Muscle of leg (tissue), 11 donors: ENCODE results near the gene MVK. TPM values are rescaled to one million over a fixed set of nuclear protein-coding genes. Genes with fewer than 3 reads are reported as not detected.

ENCODE experiments used
- DNase-seq: peaks from one replicate; pipeline ENCODE4 v3.0.0; 2013
- H3K27ac ChIP-seq: one replicate; pipeline ENCODE4 v1.5.1; 2013; ENCODE audit warnings: mild to moderate bottlenecking, low read length, control low read depth
- H3K27me3 ChIP-seq: one replicate; pipeline ENCODE4 v1.6.1; 2013; ENCODE audit warnings: low read length; ENCODE audit not compliant: control insufficient read depth, insufficient read depth
- H3K36me3 ChIP-seq: one replicate; pipeline ENCODE4 v1.6.1; 2013; ENCODE audit warnings: low read length; ENCODE audit not compliant: control insufficient read depth, insufficient read depth
- H3K4me1 ChIP-seq: one replicate; pipeline ENCODE4 v1.6.1; 2013; ENCODE audit warnings: low read length; ENCODE audit not compliant: control insufficient read depth, insufficient read depth
- H3K4me3 ChIP-seq: one replicate; pipeline ENCODE4 v1.5.1; 2013; ENCODE audit warnings: low read length, control low read depth
- H3K9me3 ChIP-seq: replicated peaks from 2 replicates; pipeline ENCODE4 v1.6.1; 2013; ENCODE audit warnings: low read depth, low read length; ENCODE audit not compliant: control insufficient read depth
- WGBS: methylation state at CpG from one replicate; pipeline ENCODE4 v1.1.5; 2013; ENCODE audit warnings: missing lambda C conversion rate; ENCODE audit not compliant: insufficient coverage; 5-methylcytosine and 5-hydroxymethylcytosine counted together
- polyA plus RNA-seq, 8 donors: library from polyadenylated mRNA; unstranded; fragments of 120-200 nt; gene quantifications; one replicate each; pipeline versions ENCODE4 v1.2.1 to v1.2.3, GENCODE V29; 2013; ENCODE audit warnings: inconsistent platforms in 1 of 8, low replicate concordance in 1 of 8; ENCODE audit not compliant: insufficient read length in 8 of 8, insufficient read depth in 1 of 8
- total RNA-seq: library from RNA; stranded (reverse); fragments of 120-200 nt; gene quantifications from one replicate; pipeline ENCODE4 v1.2.4, GENCODE V29; 2013

MVK gene
- total and polyA plus RNA-seq, 9 donors, result 12.6 to 18.4 (median 16.5) TPM

GRCh38 chr12:109578330-109578927 is 4.8 kb downstream of the MVK start:
- no peak overlapping the region for H3K4me3 ChIP-seq
- peaks cover 10% of the 10 kb centered on the region for H3K4me1 ChIP-seq
- no peak overlapping the region for H3K27ac ChIP-seq
- H3K27me3 ChIP-seq, result no peaks in the 10 kb centered on the region
- H3K36me3 ChIP-seq, result peaks cover 71% of the 10 kb centered on the region
- no peak for DNase-seq
- no peaks in the 10 kb centered on the region for H3K9me3 ChIP-seq
- WGBS, result 97% methylated on average over 5 of the region's 8 CpGs

GRCh38 chr12:109579639-109580038 is 6.0 kb downstream of the MVK start:
- Histone ChIP-seq H3K4me1 (peaks cover 3% of the 10 kb centered on the region), H3K27me3 (no peaks in the 10 kb centered on the region), H3K27ac (no peak overlapping the region), H3K9me3 (no peaks in the 10 kb centered on the region), H3K4me3 (no peak overlapping the region), H3K36me3 (peaks cover 74% of the 10 kb centered on the region)
- WGBS, result 89% methylated on average over 3 of the region's 7 CpGs
- no peak for DNase-seq

- Histone ChIP-seq H3K27me3 (no peaks in the 10 kb centered on the region), H3K4me1 (no peaks in the 10 kb centered on the region), H3K4me3 (no peak overlapping the region), H3K36me3 (peaks cover 71% of the 10 kb centered on the region), H3K9me3 (no peaks in the 10 kb centered on the region), H3K27ac (no peak overlapping the region)
- WGBS, result 87% methylated on average over 3 of the region's 8 CpGs
- DNase-seq, result no peak
These were observed 6.7 kb downstream of the MVK start for GRCh38 chr12:109580272-109580671.

- H3K9me3 ChIP-seq, result no peaks in the 10 kb centered on the region
- no peak overlapping the region for H3K4me3 ChIP-seq
- H3K36me3 ChIP-seq, result peaks cover 66% of the 10 kb centered on the region
- 81% methylated on average over 13 of the region's 13 CpGs for WGBS
- no peak overlapping the region for H3K27ac ChIP-seq
- no peaks in the 10 kb centered on the region for H3K4me1 ChIP-seq
- H3K27me3 ChIP-seq, result no peaks in the 10 kb centered on the region
- no peak for DNase-seq
These were observed 7.2 kb downstream of the MVK start for GRCh38 chr12:109580684-109581333.

- Histone ChIP-seq H3K36me3 (peaks cover 63% of the 10 kb centered on the region), H3K27ac (no peak overlapping the region), H3K27me3 (no peaks in the 10 kb centered on the region), H3K4me1 (no peaks in the 10 kb centered on the region), H3K4me3 (no peak overlapping the region), H3K9me3 (no peaks in the 10 kb centered on the region)
- 77% methylated on average over 10 of the region's 18 CpGs for WGBS
- no peak for DNase-seq
These were observed 7.7 kb downstream of the MVK start for GRCh38 chr12:109581334-109581691.

- H3K27me3 ChIP-seq, result no peaks in the 10 kb centered on the region
- DNase-seq, result no peak
These were observed 8.3 kb downstream of the MVK start for GRCh38 chr12:109581856-109582255.

GRCh38 chr12:109582636-109583035 is 9.0 kb downstream of the MVK start:
- Histone ChIP-seq H3K27me3 (no peaks in the 10 kb centered on the region), H3K36me3 (peaks cover 63% of the 10 kb centered on the region), H3K4me1 (no peaks in the 10 kb centered on the region), H3K9me3 (no peaks in the 10 kb centered on the region), H3K27ac (no peak overlapping the region), H3K4me3 (no peak overlapping the region)
- no CpG with 5 or more reads among the region's 5 CpGs for WGBS
- no peak for DNase-seq

More at GRCh38 chr12:109581856-109582255, 8.3 kb downstream of the MVK start:
- Histone ChIP-seq H3K4me3 (no peak overlapping the region), H3K27ac (no peak overlapping the region), H3K4me1 (no peaks in the 10 kb centered on the region), H3K9me3 (no peaks in the 10 kb centered on the region), H3K36me3 (peaks cover 66% of the 10 kb centered on the region)
- 77% methylated on average over 6 of the region's 8 CpGs for WGBS

GRCh38 chr12:109583733-109584132 is 10.1 kb downstream of the MVK start:
- H3K27me3 ChIP-seq, result no peaks in the 10 kb centered on the region
- WGBS, result no CpG with 5 or more reads among the region's 2 CpGs
- H3K4me1 ChIP-seq, result no peaks in the 10 kb centered on the region

GRCh38 chr12:109586385-109587296 is 13.0 kb downstream of the MVK start:
- no peak for DNase-seq
- WGBS, result 61% methylated on average over 7 of the region's 10 CpGs
- Histone ChIP-seq H3K27me3 (no peaks in the 10 kb centered on the region), H3K4me3 (no peak overlapping the region), H3K27ac (no peak overlapping the region), H3K9me3 (no peaks in the 10 kb centered on the region), H3K36me3 (peaks cover 43% of the 10 kb centered on the region), H3K4me1 (no peaks in the 10 kb centered on the region)

More at GRCh38 chr12:109583733-109584132, 10.1 kb downstream of the MVK start:
- no peak overlapping the region for H3K27ac ChIP-seq
- no peak for DNase-seq
- H3K9me3 ChIP-seq, result no peaks in the 10 kb centered on the region
- H3K4me3 ChIP-seq, result no peak overlapping the region
- H3K36me3 ChIP-seq, result peaks cover 63% of the 10 kb centered on the region

GRCh38 chr12:109587921-109588320 is 14.3 kb downstream of the MVK start:
- peaks cover 37% of the 10 kb centered on the region for H3K36me3 ChIP-seq
- no peaks in the 10 kb centered on the region for H3K9me3 ChIP-seq
- 87% methylated on average over 18 of the region's 18 CpGs for WGBS
- H3K4me3 ChIP-seq, result no peak overlapping the region
- DNase-seq, result no peak
- H3K27me3 ChIP-seq, result no peaks in the 10 kb centered on the region
- H3K4me1 ChIP-seq, result peaks cover 4% of the 10 kb centered on the region
- no peak overlapping the region for H3K27ac ChIP-seq
